ENCODE data around the gene MTMR3. TPM values are rescaled to one million over a fixed set of nuclear protein-coding genes. Genes with fewer than 3 reads are reported as not detected.
"Not testable (repeated sequence)": the region's sequence is repeated elsewhere in the genome, so short reads cannot be mapped to it uniquely, and the experiment has no call there.

MTMR3 gene
- 10 to 100 TPM; 32.1 to 35.3 (median 32.9) TPM for polyA plus RNA-seq (ENCODE audit: insufficient read length in 3 of 3)

- DNase-seq (ENCODE audit: low read depth in 3 of 3, low spot score in 2 of 3) = peak; percentile 53 to 78 (median 73)
These were observed at the start of gene MTMR3 for GRCh38 chr22:29883045-29883774. TSS of gene MTMR3 (plus strand) at chr22:29883174. CDS start at chr22:29971060, 87,886 bp downstream.

- peak in 1 of 3 donors; percentile 16 for DNase-seq (ENCODE audit: low read depth in 3 of 3, low spot score in 2 of 3)
These were observed 49.5 kb upstream of the MTMR3 start for GRCh38 chr22:29833392-29833965.

- DNase-seq (ENCODE audit: low read depth in 3 of 3, low spot score in 2 of 3) = no peak
These were observed 48.9 kb upstream of the MTMR3 start for GRCh38 chr22:29834046-29834445.

- DNase-seq (ENCODE audit: low read depth in 3 of 3, low spot score in 2 of 3) = not testable (repeated sequence)
These were observed 46.1 kb upstream of the MTMR3 start for GRCh38 chr22:29836791-29837370.

- peak; percentile 92 to 94 (median 93) for DNase-seq (ENCODE audit: low read depth in 3 of 3, low spot score in 2 of 3)
These were observed 45.0 kb upstream of the MTMR3 start, which contains the start of gene ASCC2 for GRCh38 chr22:29837741-29838598. TSS of gene ASCC2 (minus strand) at chr22:29838274. CDS start at chr22:29832325, 5,949 bp downstream.

- no peak for DNase-seq (ENCODE audit: low read depth in 3 of 3, low spot score in 2 of 3)
These were observed 44.4 kb upstream of the MTMR3 start for GRCh38 chr22:29838599-29838956.

- no peak for DNase-seq (ENCODE audit: low read depth in 3 of 3, low spot score in 2 of 3)
These were observed 43.9 kb upstream of the MTMR3 start for GRCh38 chr22:29839039-29839438.

- no peak for DNase-seq (ENCODE audit: low read depth in 3 of 3, low spot score in 2 of 3)
These were observed 42.5 kb upstream of the MTMR3 start for GRCh38 chr22:29840498-29840897.

GRCh38 chr22:29842172-29842571, 40.8 kb upstream of the MTMR3 start:
- DNase-seq (ENCODE audit: low read depth in 3 of 3, low spot score in 2 of 3) = no peak

GRCh38 chr22:29842740-29843139, 40.2 kb upstream of the MTMR3 start:
- DNase-seq (ENCODE audit: low read depth in 3 of 3, low spot score in 2 of 3) = no peak

GRCh38 chr22:29846290-29846689, 36.7 kb upstream of the MTMR3 start:
- no peak for DNase-seq (ENCODE audit: low read depth in 3 of 3, low spot score in 2 of 3)

- no peak for DNase-seq (ENCODE audit: low read depth in 3 of 3, low spot score in 2 of 3)
These were observed 34.9 kb upstream of the MTMR3 start for GRCh38 chr22:29848111-29848510.

- no peak for DNase-seq (ENCODE audit: low read depth in 3 of 3, low spot score in 2 of 3)
These were observed 28.5 kb upstream of the MTMR3 start for GRCh38 chr22:29854432-29854831.

GRCh38 chr22:29855611-29856181, 27.3 kb upstream of the MTMR3 start:
- no peak for DNase-seq (ENCODE audit: low read depth in 3 of 3, low spot score in 2 of 3)

- DNase-seq (ENCODE audit: low read depth in 3 of 3, low spot score in 2 of 3) = no peak
These were observed 26.5 kb upstream of the MTMR3 start for GRCh38 chr22:29856496-29856895.

- DNase-seq (ENCODE audit: low read depth in 3 of 3, low spot score in 2 of 3) = not testable (repeated sequence)
These were observed 23.9 kb upstream of the MTMR3 start for GRCh38 chr22:29859030-29859429.

- no peak for DNase-seq (ENCODE audit: low read depth in 3 of 3, low spot score in 2 of 3)
These were observed 22.8 kb upstream of the MTMR3 start for GRCh38 chr22:29860006-29860766.

GRCh38 chr22:29861672-29862297, 21.2 kb upstream of the MTMR3 start:
- no peak for DNase-seq (ENCODE audit: low read depth in 3 of 3, low spot score in 2 of 3)

GRCh38 chr22:29865572-29865971, 17.4 kb upstream of the MTMR3 start:
- not testable (repeated sequence) for DNase-seq (ENCODE audit: low read depth in 3 of 3, low spot score in 2 of 3)
